ENCODE measurements around the gene NCAM1. TPM values are rescaled to one million over a fixed set of nuclear protein-coding genes. Genes with fewer than 3 reads are reported as not detected.

Gene NCAM1
- total RNA-seq, 1 experiment from 2014 or later = 0.95 TPM

GRCh38 chr11:113176599-113177360, 215.6 kb downstream of the NCAM1 start:
- Histone ChIP-seq H3K36me3 (ENCODE audit: control insufficient read depth, insufficient read depth, low read length) (no peaks in the 10 kb centered on the region), H3K27me3 (replicated peaks; ENCODE audit: control insufficient read depth, insufficient read depth, low read length) (no peaks in the 10 kb centered on the region; the same call in 1 of the 2 replicates), H3K4me3 (ENCODE audit: low read depth, low read length) (no peak overlapping the region), H3K4me1 (no peaks in the 10 kb centered on the region), H3K9me3 (0 out of 2 replicates have a peak, but pooled peaks cover 3% of the 10 kb centered on the region)
- BruUV-seq (replicated peaks) = no TSS peak
- intact Hi-C loops (cut with micrococcal nuclease; ENCODE audit: unreplicated experiment) = no loop called here
- Mint-ChIP-seq H3K27ac (ENCODE audit: unreplicated experiment) (no peak overlapping the region), H3K9me3 (ENCODE audit: unreplicated experiment) (no peaks in the 10 kb centered on the region), H3K27me3 (ENCODE audit: insufficient read depth, unreplicated experiment) (peaks cover 27% of the 10 kb centered on the region), H3K36me3 (ENCODE audit: insufficient read depth, unreplicated experiment) (no peaks in the 10 kb centered on the region), H3K4me1 (ENCODE audit: low read depth, unreplicated experiment) (no peaks in the 10 kb centered on the region), H3K4me3 (ENCODE audit: unreplicated experiment) (no peak overlapping the region)
- CTCF ChIA-PET = no interaction called here
- TF ChIP-seq CTCF (IDR thresholded peaks at IDR 0.05; ENCODE audit: insufficient read depth in 1 of 2, low read depth in 1 of 2, low read length in 1 of 2, severe bottlenecking in 1 of 2, unreplicated experiment in 1 of 2) = no peak
- POLR2A ChIA-PET = no interaction called here
- DNase-seq = no peak

- TF ChIP-seq CTCF (IDR thresholded peaks at IDR 0.05; ENCODE audit: insufficient read depth in 1 of 2, low read depth in 1 of 2, low read length in 1 of 2, severe bottlenecking in 1 of 2, unreplicated experiment in 1 of 2) = no peak
- no peaks in the 10 kb centered on the region for H3K36me3 ChIP-seq (ENCODE audit: control insufficient read depth, insufficient read depth, low read length)
- DNase-seq = no peak
- POLR2A ChIA-PET = no interaction called here
- intact Hi-C loops (cut with micrococcal nuclease; ENCODE audit: unreplicated experiment) = no loop called here
- Mint-ChIP-seq H3K9me3 (ENCODE audit: unreplicated experiment) (no peaks in the 10 kb centered on the region), H3K27ac (ENCODE audit: unreplicated experiment) (no peak overlapping the region), H3K36me3 (ENCODE audit: insufficient read depth, unreplicated experiment) (no peaks in the 10 kb centered on the region), H3K4me3 (ENCODE audit: unreplicated experiment) (no peak overlapping the region), H3K4me1 (ENCODE audit: low read depth, unreplicated experiment) (no peaks in the 10 kb centered on the region), H3K27me3 (ENCODE audit: insufficient read depth, unreplicated experiment) (peaks cover 24% of the 10 kb centered on the region)
- no TSS peak for BruUV-seq (replicated peaks)
- CTCF ChIA-PET = interaction anchor here (0.7 kb wide), 1 partner anchor 17 kb away, joined by 3 read pairs; no protein-coding TSS in a partner anchor
- 0 out of 2 replicates have a peak, but pooled peaks cover 3% of the 10 kb centered on the region for H3K9me3 ChIP-seq
- no peak overlapping the region for H3K4me3 ChIP-seq (ENCODE audit: low read depth, low read length)
- no peaks in the 10 kb centered on the region for H3K4me1 ChIP-seq
- no peaks in the 10 kb centered on the region; the same call in 1 of the 2 replicates for H3K27me3 ChIP-seq (replicated peaks; ENCODE audit: control insufficient read depth, insufficient read depth, low read length)
Measured at GRCh38 chr11:113177671-113178070, 216.5 kb downstream of the NCAM1 start.

DNA sequence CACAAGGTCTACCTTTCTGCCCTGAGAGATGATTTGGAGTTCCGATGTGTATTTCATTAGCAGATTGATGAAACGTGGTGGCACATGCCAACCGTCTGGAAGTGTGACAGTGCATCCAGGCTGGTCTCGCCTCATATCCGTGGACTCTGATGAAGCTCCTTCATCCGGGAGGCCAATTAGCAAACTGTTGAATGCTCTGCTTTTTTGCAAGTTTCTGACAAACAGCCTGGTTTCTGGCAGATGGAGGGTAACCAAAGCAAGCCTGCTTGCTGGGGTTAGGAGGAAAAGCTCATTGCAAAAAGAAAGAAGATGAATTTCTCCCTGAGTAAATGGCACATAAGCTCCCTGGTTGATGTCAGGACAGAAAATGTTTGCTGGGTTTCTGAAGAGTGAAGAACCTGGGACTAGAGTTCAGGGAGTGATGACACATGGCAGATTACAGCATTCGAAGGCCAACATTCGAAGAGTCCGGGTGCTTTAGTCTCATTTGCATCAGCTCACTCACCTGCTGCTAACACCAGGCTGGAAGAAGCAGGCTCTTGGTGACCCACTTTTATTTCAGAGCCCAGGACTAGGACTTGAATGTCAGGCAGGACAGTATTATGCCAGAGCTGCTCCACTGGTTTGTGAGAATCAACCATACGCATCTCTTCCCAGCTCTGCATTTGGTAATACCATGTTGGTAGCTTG, 217.3 kb downstream of the NCAM1 start:
- ChIA-PET POLR2A (no interaction called here), CTCF (interaction anchor here (0.7 kb wide), 1 partner anchor 16 kb away, joined by 3 read pairs; no protein-coding TSS in a partner anchor)
- no peaks in the 10 kb centered on the region for H3K4me1 Mint-ChIP-seq (ENCODE audit: low read depth, unreplicated experiment)
- Histone ChIP-seq H3K4me3 (ENCODE audit: low read depth, low read length) (no peak overlapping the region), H3K27me3 (replicated peaks; ENCODE audit: control insufficient read depth, insufficient read depth, low read length) (no peaks in the 10 kb centered on the region; the same call in 1 of the 2 replicates), H3K9me3 (0 out of 2 replicates have a peak, but pooled peaks cover 3% of the 10 kb centered on the region), H3K4me1 (no peaks in the 10 kb centered on the region), H3K36me3 (ENCODE audit: control insufficient read depth, insufficient read depth, low read length) (no peaks in the 10 kb centered on the region)
- TF ChIP-seq CTCF (IDR thresholded peaks at IDR 0.05; ENCODE audit: insufficient read depth in 1 of 2, low read depth in 1 of 2, low read length in 1 of 2, severe bottlenecking in 1 of 2, unreplicated experiment in 1 of 2) = no peak
- no peaks in the 10 kb centered on the region for H3K36me3 Mint-ChIP-seq (ENCODE audit: insufficient read depth, unreplicated experiment)
- H3K9me3 Mint-ChIP-seq (ENCODE audit: unreplicated experiment) = no peaks in the 10 kb centered on the region
- H3K27ac Mint-ChIP-seq (ENCODE audit: unreplicated experiment) = no peak overlapping the region
- no TSS peak for BruUV-seq (replicated peaks)
- no peak for DNase-seq
- intact Hi-C loops (cut with micrococcal nuclease; ENCODE audit: unreplicated experiment) = no loop called here
- peaks cover 20% of the 10 kb centered on the region for H3K27me3 Mint-ChIP-seq (ENCODE audit: insufficient read depth, unreplicated experiment)
- H3K4me3 Mint-ChIP-seq (ENCODE audit: unreplicated experiment) = no peak overlapping the region
